ENCODE results near the gene SHISAL2A.

The SHISAL2A gene

DNA sequence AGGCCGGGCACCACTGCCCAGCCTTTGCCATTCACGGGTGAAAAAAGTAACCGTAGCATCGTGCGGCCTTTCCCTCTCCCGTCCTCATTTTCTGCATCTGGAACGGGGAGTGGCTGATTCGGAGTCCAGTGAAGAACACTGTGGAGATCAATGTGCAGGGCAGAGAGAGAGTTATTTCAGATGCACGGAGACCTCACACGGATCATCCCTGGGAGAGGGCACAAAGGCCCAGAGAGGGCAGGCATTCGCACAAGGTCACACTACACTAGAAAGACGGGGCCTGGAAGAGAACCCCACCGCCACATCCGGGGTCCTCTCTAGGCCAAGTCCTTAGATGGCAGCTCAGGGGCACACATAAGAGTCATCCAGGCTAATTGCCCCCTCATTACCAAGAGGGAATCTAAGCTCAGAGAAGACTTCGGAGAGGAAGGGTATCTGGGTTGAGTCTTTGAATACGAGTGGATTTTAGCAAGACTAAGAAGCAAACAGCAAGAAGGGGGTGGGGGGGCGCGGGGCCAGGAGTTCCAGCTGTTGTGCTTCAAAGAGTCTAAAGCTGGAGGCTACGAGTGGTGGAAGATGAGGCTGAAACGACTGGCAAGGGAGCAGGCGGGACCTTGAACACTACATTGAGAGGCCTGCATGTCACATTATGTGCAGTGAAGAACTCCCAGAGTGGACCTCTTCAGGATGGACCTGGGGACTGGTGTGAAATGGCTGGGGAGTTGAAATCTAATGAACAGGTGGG lies 29.9 kb upstream of the SHISAL2A start:
- TF ChIP-seq, protein P1, sequence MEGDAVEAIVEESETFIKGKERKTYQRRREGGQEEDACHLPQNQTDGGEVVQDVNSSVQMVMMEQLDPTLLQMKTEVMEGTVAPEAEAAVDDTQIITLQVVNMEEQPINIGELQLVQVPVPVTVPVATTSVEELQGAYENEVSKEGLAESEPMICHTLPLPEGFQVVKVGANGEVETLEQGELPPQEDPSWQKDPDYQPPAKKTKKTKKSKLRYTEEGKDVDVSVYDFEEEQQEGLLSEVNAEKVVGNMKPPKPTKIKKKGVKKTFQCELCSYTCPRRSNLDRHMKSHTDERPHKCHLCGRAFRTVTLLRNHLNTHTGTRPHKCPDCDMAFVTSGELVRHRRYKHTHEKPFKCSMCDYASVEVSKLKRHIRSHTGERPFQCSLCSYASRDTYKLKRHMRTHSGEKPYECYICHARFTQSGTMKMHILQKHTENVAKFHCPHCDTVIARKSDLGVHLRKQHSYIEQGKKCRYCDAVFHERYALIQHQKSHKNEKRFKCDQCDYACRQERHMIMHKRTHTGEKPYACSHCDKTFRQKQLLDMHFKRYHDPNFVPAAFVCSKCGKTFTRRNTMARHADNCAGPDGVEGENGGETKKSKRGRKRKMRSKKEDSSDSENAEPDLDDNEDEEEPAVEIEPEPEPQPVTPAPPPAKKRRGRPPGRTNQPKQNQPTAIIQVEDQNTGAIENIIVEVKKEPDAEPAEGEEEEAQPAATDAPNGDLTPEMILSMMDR (IDR thresholded peaks at IDR 0.05): no peak

DNA sequence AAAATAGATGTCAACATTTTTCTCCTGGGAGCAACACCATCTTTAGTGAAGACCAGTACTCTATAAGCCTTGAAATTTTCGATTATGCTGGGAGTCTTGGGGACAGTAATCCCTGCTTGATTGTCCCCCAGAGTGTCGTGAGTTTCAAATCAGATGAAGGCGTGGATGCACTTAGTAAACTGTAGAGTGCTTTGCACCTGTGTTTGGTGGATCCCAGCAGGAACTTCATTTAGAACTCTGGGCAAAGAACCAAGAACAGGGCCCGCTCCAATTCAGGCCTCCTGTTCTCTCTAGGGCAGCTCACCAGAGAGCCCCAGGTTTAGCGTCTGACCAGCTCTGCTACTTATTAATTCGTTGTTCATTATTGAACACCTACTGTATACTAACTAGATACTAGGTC lies 29.3 kb upstream of the SHISAL2A start:
- TF ChIP-seq, protein P1 (IDR thresholded peaks at IDR 0.05): no peak

DNA sequence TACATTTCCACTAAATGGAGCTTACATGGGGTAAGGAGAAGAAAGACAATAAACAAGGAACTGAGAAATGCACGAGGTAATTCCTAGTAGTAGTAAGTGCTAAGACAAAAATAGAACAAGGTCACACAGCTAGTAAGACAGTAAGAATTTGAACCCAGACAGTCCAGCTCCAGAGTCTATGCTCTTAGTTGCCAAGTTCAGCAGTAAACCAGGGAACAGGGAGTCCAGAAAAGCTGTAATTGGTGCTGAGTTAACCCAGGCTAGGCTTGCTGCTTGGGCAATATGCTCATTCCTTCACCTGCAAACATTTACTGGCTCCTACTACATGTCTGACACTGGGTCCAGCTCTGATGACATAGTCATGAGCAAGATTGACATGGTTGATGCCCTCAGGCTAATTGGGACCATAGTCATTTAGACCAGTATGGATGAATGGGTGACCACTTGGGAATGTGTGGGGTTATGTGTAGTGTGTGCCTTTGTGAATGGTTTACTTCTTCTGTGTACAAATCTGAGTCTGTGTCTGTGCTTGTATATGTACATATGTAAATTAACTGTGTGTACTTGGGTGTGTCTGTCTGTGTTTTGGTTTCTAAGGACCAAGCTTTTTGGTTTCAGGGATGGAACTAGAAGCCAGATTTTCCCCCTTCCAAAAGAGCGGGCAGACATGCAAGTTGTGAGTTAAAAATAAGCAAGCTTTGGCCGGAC lies 28.8 kb upstream of the SHISAL2A start:
- TF ChIP-seq, protein P1 (IDR thresholded peaks at IDR 0.05): no peak

DNA sequence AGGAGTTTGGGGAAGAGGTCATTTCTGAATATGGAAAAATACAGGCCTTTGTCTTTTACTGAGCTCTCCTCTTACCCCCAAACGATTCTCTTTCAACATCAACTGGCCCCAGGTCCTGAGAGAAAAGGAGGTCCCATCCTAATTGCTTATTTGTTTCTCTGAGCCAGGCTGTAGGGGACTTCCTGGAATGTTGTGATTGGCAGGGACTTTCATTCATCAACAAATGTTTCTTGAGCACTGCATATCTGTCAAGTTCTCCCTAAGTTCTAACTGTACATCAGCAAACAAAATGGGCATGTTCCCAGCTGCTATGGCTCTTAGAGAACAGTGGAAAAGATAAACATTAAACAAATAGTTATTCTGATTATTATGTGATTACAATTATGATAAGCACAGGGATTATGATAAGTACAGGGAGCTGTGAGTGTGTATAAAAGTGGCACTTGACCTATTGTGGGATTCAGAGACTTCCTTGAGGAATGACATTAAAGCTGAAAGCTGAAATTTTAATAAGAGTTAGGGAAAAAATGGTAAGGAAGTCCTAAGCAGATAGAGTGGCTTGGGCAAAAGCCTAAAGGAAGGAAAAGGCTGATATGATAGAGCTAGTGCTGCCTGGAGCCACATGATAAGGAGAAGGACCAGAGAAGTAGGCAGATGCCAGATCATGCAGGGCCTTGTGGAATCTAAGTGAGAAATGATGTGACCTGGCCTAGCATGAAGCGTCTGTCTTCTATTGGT lies 19.2 kb upstream of the SHISAL2A start:
- TF ChIP-seq, protein P1 (IDR thresholded peaks at IDR 0.05): no peak

DNA sequence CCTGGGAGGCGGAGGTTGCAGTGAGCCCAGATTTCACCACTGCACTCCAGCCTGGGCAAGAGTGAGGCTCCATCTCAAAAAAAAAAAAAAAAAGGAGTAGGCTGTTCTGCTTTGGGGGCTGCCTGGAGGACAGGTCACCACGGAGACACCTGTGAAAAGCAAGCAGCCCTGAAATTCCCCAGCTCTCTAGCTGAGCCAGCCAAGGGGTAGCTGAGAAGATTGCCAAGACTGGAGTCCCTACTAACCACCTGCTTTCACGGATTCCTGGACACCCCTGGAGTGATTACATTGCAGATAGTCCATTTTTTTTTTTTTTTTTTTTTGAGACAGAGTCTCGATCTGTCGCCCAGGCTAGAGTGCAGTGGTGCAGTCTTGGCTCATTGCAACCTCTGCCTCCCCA lies 18.3 kb upstream of the SHISAL2A start:
- TF ChIP-seq, protein P1 (IDR thresholded peaks at IDR 0.05): no peak

DNA sequence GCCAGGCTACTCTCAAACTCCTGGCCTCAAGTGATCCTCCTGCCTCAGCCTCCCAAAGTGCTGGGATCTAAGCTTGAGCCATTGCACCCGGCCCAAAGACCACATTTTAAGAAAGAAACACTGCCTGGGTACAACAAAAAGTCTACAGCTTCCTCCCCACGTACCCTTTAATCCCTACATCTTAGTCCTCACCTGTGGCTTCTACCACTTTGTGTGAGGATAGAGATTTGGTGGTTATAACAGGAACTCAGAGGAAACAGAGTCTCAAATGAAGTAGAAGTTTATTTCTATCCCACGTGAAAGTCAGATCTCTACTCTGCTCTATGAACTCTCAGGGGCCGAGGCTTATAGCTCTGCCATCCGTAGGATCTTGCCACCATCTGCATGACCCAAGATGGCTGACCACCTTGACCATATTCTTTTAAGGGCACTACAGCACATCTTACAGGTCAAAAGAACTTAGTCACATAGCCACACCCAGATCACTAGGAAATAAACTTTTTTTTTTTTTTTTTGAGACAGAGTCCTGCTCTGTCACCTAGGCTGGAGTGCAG lies 17.4 kb upstream of the SHISAL2A start:
- TF ChIP-seq, protein P1 (IDR thresholded peaks at IDR 0.05): no peak

DNA sequence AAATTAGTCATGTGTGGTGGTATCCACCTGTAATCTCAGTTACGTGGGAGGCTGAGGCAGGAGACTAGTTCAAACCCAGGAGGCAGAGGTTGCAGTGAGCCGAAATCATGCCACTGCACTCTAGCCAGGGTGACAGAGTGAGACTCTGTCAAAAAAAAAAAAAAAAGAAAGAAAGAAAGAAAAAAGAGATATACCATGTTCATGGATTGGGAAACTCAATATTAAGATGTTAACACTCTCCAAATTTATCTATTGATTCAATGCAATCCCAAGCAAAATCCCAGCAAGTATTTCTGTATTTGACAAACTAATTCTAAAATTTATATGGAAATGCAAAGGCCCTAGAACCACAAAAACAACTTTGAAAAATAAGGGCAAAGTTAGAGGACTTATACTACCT lies 11.0 kb upstream of the SHISAL2A start:
- TF ChIP-seq, protein P1 (IDR thresholded peaks at IDR 0.05): no peak
